ENCODE measurements around the gene PARN. TPM values are rescaled to one million over a fixed set of nuclear protein-coding genes. Genes with fewer than 3 reads are reported as not detected.

The PARN gene
- total RNA-seq, 1 experiment from 2014 or later = 56.2 TPM

- H3K36me3 Mint-ChIP-seq (ENCODE audit: insufficient read depth in 1 of 3, low read depth in 3 of 3) = peaks cover 27 to 37% (median 32%) of the 10 kb centered on the region in 3 experiments
- peaks cover 27 to 34% of the 10 kb centered on the region in 2 experiments for H3K4me1 Mint-ChIP-seq
- Histone ChIP-seq H3K23me2 (ENCODE audit: insufficient read length, low read depth, low read length, poor library complexity, severe bottlenecking) (no peaks in the 10 kb centered on the region), H2BK120ac (ENCODE audit: low read depth, low read length, poor library complexity, severe bottlenecking) (no peak overlapping the region), H2BK12ac (ENCODE audit: insufficient read length, low read depth, low read length) (no peak overlapping the region), H3K18ac (ENCODE audit: insufficient read length, low read depth, low read length) (no peak overlapping the region), H4K20me1 (ENCODE audit: control insufficient read depth, insufficient read depth, insufficient read length) (no peaks in the 10 kb centered on the region), H3K9ac (ENCODE audit: extremely low read depth, insufficient read length, low read length) (no peak overlapping the region), H3T11ph (ENCODE audit: low read length) (no peak overlapping the region), H3K79me2 (ENCODE audit: insufficient read depth, low read length) (no peaks in the 10 kb centered on the region), H4K5ac (ENCODE audit: insufficient read length, low read depth, low read length) (no peak overlapping the region), H2BK20ac (ENCODE audit: low read depth, low read length, poor library complexity, severe bottlenecking) (no peak overlapping the region), H3K27ac (ENCODE audit: insufficient read length, low read depth, low read length) (no peak overlapping the region), H3K23ac (ENCODE audit: insufficient read length, low read depth, low read length) (no peak overlapping the region), H3K4ac (ENCODE audit: low read depth, low read length) (no peak overlapping the region), H2BK15ac (ENCODE audit: low read depth, low read length) (no peak overlapping the region), H4K8ac (replicated peaks; ENCODE audit: insufficient read length, low read depth, low read length) (no peak overlapping the region), H3K79me1 (ENCODE audit: insufficient read depth, low read depth, low read length, poor library complexity, severe bottlenecking) (no peaks in the 10 kb centered on the region), H3K27me3 (ENCODE audit: insufficient read depth, low read length) (no peaks in the 10 kb centered on the region), H3K14ac (ENCODE audit: insufficient read depth, low read length) (no peak overlapping the region), H3K4me2 (ENCODE audit: insufficient read depth, insufficient read length, low read length) (no peak overlapping the region), H2BK5ac (ENCODE audit: insufficient read length, low read length) (no peak overlapping the region), H3K56ac (ENCODE audit: insufficient read length, low read depth, low read length) (no peak overlapping the region), H4K91ac (ENCODE audit: insufficient read length, low read depth, low read length) (no peak overlapping the region), H3K9me3 (ENCODE audit: control insufficient read depth, low read depth, low read length) (no peaks in the 10 kb centered on the region), H2AFZ (ENCODE audit: low read length) (no peak overlapping the region), H2AK5ac (ENCODE audit: insufficient read length, low read length) (no peak overlapping the region), H3K4me1 (ENCODE audit: insufficient read depth, low read length) (peaks cover 4% of the 10 kb centered on the region; the same call in 1 of the 2 replicates)
- H3K27ac Mint-ChIP-seq = peak overlapping the region in 2 of 3 experiments; percentile 66 to 74; a peak in 2 of 7 replicates
- no peak for DNase-seq
- WGBS (ENCODE audit: extremely low coverage, insufficient read length, low lambda C conversion rate) = no CpG with 5 or more reads among the region's 6 CpGs
- peaks cover under 1 to 12% of the 10 kb centered on the region in 2 experiments; a peak in 4 of 5 replicates for H3K9me3 Mint-ChIP-seq
- no peak overlapping the region; a peak in 1 of 5 replicates for H3K4me3 Mint-ChIP-seq
- TF ChIP-seq, protein P1, sequence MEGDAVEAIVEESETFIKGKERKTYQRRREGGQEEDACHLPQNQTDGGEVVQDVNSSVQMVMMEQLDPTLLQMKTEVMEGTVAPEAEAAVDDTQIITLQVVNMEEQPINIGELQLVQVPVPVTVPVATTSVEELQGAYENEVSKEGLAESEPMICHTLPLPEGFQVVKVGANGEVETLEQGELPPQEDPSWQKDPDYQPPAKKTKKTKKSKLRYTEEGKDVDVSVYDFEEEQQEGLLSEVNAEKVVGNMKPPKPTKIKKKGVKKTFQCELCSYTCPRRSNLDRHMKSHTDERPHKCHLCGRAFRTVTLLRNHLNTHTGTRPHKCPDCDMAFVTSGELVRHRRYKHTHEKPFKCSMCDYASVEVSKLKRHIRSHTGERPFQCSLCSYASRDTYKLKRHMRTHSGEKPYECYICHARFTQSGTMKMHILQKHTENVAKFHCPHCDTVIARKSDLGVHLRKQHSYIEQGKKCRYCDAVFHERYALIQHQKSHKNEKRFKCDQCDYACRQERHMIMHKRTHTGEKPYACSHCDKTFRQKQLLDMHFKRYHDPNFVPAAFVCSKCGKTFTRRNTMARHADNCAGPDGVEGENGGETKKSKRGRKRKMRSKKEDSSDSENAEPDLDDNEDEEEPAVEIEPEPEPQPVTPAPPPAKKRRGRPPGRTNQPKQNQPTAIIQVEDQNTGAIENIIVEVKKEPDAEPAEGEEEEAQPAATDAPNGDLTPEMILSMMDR (conservative IDR thresholded peaks at IDR 0.05) = no peak
- no peaks in the 10 kb centered on the region for H3K27me3 Mint-ChIP-seq (ENCODE audit: low read depth)
Measured at GRCh38 chr16:14483819-14484385, 146.2 kb downstream of the PARN start.
